HFF-Myc (cell line): ENCODE data around the gene ATP13A5.

Source experiments
- DNase-seq: peaks from one replicate; pipeline ENCODE4 v3.0.0-alpha.2; 2011; ENCODE audit warnings: low read depth; ENCODE audit errors: extremely low read depth
- H3K4me3 ChIP-seq: replicated peaks from 2 replicates; pipeline ENCODE4 v1.5.1; 2011; ENCODE audit warnings: low read depth, mild to moderate bottlenecking, control low read depth, low read length
- TF ChIP-seq, protein P1 (sequence below): IDR thresholded peaks from 2 replicates; pipeline ENCODE4 v1.5.1; 2012; ENCODE audit warnings: mild to moderate bottlenecking, low read depth, low read length, control low read depth; ENCODE audit errors: missing control alignments

The ATP13A5 gene

DNA sequence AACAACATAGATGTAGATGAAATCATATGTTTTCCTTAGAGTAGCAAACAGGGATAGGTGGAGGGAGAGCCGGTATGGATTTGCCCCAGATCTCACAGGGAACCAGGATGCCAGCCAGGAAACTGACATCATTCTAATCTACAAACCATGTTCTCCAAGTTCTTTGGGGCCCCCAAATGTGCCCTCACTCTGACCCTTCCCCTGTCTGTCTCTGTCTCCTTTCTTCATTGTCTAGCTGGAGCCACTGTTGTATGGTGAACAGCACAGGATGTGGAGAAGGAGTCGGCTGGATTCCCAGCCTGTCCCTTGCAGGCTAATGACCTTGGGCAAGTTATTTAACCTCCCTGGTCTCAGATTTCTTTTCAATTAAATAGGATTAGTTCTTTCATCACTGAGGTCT is 962 bp downstream of the ATP13A5 start:
- TF ChIP-seq, protein P1, sequence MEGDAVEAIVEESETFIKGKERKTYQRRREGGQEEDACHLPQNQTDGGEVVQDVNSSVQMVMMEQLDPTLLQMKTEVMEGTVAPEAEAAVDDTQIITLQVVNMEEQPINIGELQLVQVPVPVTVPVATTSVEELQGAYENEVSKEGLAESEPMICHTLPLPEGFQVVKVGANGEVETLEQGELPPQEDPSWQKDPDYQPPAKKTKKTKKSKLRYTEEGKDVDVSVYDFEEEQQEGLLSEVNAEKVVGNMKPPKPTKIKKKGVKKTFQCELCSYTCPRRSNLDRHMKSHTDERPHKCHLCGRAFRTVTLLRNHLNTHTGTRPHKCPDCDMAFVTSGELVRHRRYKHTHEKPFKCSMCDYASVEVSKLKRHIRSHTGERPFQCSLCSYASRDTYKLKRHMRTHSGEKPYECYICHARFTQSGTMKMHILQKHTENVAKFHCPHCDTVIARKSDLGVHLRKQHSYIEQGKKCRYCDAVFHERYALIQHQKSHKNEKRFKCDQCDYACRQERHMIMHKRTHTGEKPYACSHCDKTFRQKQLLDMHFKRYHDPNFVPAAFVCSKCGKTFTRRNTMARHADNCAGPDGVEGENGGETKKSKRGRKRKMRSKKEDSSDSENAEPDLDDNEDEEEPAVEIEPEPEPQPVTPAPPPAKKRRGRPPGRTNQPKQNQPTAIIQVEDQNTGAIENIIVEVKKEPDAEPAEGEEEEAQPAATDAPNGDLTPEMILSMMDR, result no peak
- DNase-seq, result no peak
- no peak overlapping the region for H3K4me3 ChIP-seq

DNA sequence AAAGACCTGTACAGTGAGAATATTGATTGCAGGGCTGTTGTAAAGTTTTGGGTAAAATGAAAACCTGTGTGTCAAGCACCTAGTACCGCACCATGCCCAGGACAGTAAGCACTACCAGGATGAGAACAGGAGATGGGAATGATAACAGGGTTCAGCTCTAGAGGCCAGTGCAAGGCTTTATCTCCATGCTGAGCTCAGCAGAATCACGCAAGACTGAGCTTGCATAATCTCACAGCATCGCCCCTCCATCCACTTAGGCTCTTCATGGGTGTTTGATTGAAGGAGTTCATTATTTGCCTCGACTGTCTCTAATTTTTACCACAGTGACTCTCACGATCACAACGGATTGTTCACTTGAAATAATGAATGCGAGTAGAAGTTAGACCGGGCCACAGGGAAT is 2.9 kb downstream of the ATP13A5 start:
- TF ChIP-seq, protein P1, result no peak
- no peak overlapping the region for H3K4me3 ChIP-seq
- DNase-seq, result no peak

DNA sequence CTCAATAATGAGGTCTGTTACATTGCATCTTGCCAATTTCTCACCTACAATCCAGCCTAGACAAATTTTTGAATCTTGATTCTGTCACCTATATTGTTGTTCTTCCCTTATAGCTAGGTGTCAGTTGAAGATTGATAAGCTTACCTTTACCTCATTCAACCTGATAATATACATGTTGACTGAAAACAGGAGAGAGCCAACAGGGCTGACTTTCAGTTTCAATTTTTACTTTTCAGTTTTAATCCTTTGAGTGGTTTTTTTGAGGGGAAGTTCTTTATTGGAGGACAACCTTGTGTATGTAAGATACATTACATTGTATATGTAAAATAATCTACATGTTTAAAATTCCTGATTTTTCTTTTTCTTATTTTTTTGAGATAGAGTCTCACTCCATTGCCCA is 5.8 kb downstream of the ATP13A5 start:
- no peak overlapping the region for H3K4me3 ChIP-seq
- no peak for DNase-seq
- TF ChIP-seq, protein P1, result no peak

DNA sequence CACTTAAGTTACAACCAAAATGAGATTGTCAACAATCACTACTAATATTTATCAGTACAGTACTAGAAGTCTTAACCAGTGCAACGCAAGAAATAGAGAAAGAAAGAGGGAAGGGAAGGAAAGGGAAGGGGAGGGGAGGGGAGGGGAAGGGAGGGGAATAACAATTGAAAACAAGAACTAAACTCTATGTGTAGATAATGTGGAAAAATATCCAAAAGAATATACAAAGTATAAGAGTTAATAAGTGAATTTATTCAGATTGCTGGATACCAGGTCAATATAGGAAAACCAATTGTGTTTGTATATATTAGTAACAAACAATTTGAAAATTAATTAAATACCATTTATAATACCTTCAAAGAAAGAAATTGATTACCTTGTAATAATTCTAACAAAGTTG is 10.7 kb downstream of the ATP13A5 start:
- no peak overlapping the region for H3K4me3 ChIP-seq
- DNase-seq, result no peak
- TF ChIP-seq, protein P1, result no peak

DNA sequence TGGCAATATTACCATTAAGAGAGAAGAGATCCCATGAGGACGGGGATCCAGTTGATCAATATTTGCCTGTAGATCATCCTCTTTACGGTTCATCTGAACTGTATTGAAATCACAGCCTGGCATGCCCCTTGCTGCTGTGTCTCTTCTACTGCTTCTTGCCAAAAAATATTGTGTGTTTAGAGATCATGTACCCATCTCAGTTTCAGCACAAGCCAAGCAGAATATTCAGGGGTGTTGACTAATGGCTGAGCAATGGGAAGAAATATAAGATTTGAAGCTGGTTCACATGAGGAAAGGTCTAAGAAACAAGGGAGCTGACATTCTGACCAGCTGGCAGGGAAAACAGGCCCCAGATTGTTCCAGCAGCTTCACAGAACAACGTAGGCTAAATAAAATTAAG is 21.3 kb downstream of the ATP13A5 start:
- DNase-seq, result no peak
- TF ChIP-seq, protein P1, result no peak

DNA sequence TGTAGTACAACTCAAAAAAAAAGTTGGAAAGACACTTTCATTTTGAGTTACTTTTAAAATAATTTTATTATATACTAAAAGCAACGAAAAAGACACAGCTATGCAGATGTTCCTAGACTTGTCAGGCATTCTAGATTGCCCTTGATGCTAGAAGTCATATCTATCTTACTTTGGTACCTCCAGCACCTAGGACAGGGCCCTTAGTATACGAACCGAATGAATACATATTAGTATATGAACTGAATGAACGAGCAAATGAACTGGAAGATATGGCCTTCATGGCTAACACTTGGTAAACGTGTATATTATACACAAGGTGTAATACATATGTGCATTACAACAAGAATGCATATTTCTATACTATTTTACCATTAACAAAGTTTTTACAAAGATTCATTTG is 24.1 kb downstream of the ATP13A5 start:
- DNase-seq, result no peak
- TF ChIP-seq, protein P1, result no peak
- H3K4me3 ChIP-seq, result no peak overlapping the region

More for the DNA sequence above, 21.3 kb downstream of the ATP13A5 start:
- H3K4me3 ChIP-seq, result no peak overlapping the region

DNA sequence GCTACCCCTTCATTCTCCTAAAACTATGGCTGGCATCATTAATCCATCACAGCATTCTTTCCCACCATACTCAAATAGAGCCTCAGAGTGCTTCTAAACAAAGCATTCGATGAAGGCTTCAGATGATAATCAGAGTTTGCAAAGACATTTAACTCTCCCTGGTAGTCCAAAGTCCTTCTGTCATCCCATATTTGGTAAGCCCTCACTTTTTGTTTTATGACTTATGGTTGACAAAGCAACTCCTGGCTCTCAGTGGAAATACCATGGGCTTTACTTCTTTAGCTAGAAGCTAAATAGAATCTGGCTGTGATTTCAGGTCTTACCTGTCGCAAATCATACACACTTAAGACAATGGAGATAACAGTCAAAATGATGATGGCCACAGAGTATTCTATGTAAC is 27.8 kb downstream of the ATP13A5 start:
- TF ChIP-seq, protein P1, result no peak
- H3K4me3 ChIP-seq, result no peak overlapping the region
- DNase-seq, result no peak
